Activated naive CD8-positive, alpha-beta T cell (primary cell): ENCODE measurements around the gene GLIPR1L1.

ENCODE experiments used
- H3K27ac Mint-ChIP-seq: one replicate; pipeline ENCODE4 v1.8.0; 2021; ENCODE audit warnings: mixed read lengths
- H3K27me3 Mint-ChIP-seq: one replicate; pipeline ENCODE4 v1.8.0; 2021; ENCODE audit warnings: mixed read lengths
- H3K36me3 Mint-ChIP-seq: one replicate; pipeline ENCODE4 v1.8.0; 2021; ENCODE audit warnings: mixed read lengths
- H3K4me1 Mint-ChIP-seq: one replicate; pipeline ENCODE4 v1.8.0; 2021; ENCODE audit warnings: low read depth, mixed read lengths
- H3K4me3 Mint-ChIP-seq: one replicate; pipeline ENCODE4 v1.8.0; 2021; ENCODE audit warnings: mild to moderate bottlenecking, mixed read lengths
- H3K9me3 Mint-ChIP-seq: one replicate; pipeline ENCODE4 v1.8.0; 2021; ENCODE audit warnings: low read depth, mixed read lengths

The GLIPR1L1 gene

GRCh38 chr12:75334384-75335030 lies at the start of gene GLIPR1L1:
Gene GLIPR1L1, plus strand, starts transcription at chr12:75334670. Its CDS starts 59 bp downstream, at chr12:75334729.
- no peaks in the 10 kb centered on the region for H3K9me3 Mint-ChIP-seq
- H3K4me1 Mint-ChIP-seq = peaks cover 26% of the 10 kb centered on the region
- H3K36me3 Mint-ChIP-seq = no peaks in the 10 kb centered on the region
- H3K27me3 Mint-ChIP-seq = peaks cover 24% of the 10 kb centered on the region
- no peak within 1 kb of the TSS for H3K27ac Mint-ChIP-seq
- peak within 1 kb of the TSS; percentile 75 for H3K4me3 Mint-ChIP-seq

- Mint-ChIP-seq H3K4me3 (no peak overlapping the region), H3K27ac (no peak overlapping the region), H3K4me1 (no peaks in the 10 kb centered on the region), H3K36me3 (no peaks in the 10 kb centered on the region), H3K27me3 (no peaks in the 10 kb centered on the region), H3K9me3 (no peaks in the 10 kb centered on the region)
Measured at GRCh38 chr12:75288860-75289259, 45.6 kb upstream of the GLIPR1L1 start.

- Mint-ChIP-seq H3K27me3 (no peaks in the 10 kb centered on the region), H3K4me3 (no peak overlapping the region), H3K9me3 (no peaks in the 10 kb centered on the region), H3K27ac (no peak overlapping the region), H3K4me1 (no peaks in the 10 kb centered on the region), H3K36me3 (no peaks in the 10 kb centered on the region)
Measured at GRCh38 chr12:75289753-75290152, 44.7 kb upstream of the GLIPR1L1 start.

DNA sequence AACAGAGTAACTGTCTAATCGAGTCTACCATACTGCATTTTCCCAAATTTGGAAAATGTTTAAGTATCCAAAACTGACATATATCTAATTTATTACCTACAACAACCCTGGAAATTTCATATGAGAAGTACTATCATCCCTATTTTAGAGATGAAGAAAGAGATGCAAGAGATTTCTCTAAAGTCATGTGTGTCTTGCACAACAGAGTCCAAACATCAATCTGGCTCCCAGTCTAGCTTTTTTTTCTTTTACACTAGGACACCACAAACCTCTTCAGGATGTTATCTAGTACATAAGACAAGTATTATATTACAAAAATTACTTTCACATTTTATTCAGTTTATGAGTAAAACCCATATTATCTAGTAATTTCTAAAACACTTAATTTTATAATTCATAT lies 43.5 kb upstream of the GLIPR1L1 start:
- no peaks in the 10 kb centered on the region for H3K4me1 Mint-ChIP-seq
- no peak overlapping the region for H3K27ac Mint-ChIP-seq
- no peaks in the 10 kb centered on the region for H3K9me3 Mint-ChIP-seq
- H3K4me3 Mint-ChIP-seq = no peak overlapping the region
- H3K36me3 Mint-ChIP-seq = peaks cover 2% of the 10 kb centered on the region
- no peaks in the 10 kb centered on the region for H3K27me3 Mint-ChIP-seq

DNA sequence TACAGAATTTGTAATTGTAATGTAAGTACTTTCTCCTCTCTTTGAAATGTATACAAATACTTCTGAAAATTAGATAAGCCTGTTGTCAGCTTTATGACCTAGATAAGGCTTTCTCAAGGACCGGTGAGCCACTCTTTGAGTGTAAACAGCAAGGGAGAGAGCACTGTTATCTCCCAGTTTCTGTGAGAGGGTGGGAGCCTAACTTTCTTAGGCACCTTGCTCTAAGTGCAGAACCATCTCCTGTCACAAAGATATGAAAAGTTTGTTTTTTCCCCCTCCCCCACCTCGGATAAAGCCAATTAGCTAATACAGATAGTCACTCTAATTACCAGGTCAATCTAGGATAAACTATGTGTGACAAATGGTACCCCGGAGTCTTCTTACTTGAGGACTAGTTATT lies 40.1 kb upstream of the GLIPR1L1 start:
- Mint-ChIP-seq H3K27me3 (no peaks in the 10 kb centered on the region), H3K4me1 (no peaks in the 10 kb centered on the region), H3K9me3 (no peaks in the 10 kb centered on the region), H3K27ac (no peak overlapping the region), H3K36me3 (peaks cover 2% of the 10 kb centered on the region), H3K4me3 (no peak overlapping the region)

DNA sequence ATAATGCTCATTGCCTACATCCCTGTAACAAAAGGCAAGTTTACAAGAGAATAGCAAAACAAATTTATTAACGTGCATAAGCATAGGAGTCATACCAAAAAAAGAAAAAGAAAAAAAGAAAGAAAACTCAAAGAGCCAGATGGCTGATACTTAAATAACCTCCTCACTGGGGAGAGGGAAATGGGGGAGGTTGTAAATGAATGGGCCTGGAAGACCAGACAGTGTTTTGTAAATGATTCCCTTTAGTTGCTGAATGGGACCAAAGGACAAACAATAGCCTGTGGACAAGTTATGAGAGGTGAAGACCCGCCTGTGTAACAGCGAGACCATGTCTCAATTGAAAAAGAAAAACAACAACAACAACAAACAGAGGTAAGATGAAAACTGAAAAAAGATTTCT lies 39.7 kb upstream of the GLIPR1L1 start:
- no peak overlapping the region for H3K27ac Mint-ChIP-seq
- no peaks in the 10 kb centered on the region for H3K4me1 Mint-ChIP-seq
- no peaks in the 10 kb centered on the region for H3K27me3 Mint-ChIP-seq
- no peak overlapping the region for H3K4me3 Mint-ChIP-seq
- H3K9me3 Mint-ChIP-seq = no peaks in the 10 kb centered on the region
- H3K36me3 Mint-ChIP-seq = peaks cover 2% of the 10 kb centered on the region

DNA sequence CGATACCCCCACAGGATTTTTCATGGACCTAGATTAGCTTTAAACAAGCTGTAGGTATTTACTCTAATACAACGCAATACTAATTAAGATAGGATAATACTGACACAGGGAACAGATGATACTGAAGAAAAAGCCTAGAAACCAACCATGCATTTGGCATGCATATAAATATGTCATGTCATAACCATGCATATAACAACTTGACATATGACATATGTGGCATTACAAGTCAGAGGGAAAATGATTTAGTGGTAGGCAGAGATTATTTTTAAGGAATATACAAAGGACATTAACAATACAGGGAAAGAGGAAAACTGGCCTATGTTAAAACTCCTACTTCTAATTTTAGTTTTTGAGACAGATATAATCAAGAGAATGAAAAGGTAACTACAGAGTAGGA lies 32.2 kb upstream of the GLIPR1L1 start:
- Mint-ChIP-seq H3K4me3 (no peak overlapping the region), H3K36me3 (peaks cover 2% of the 10 kb centered on the region), H3K9me3 (no peaks in the 10 kb centered on the region), H3K27me3 (no peaks in the 10 kb centered on the region), H3K27ac (no peak overlapping the region), H3K4me1 (no peaks in the 10 kb centered on the region)

DNA sequence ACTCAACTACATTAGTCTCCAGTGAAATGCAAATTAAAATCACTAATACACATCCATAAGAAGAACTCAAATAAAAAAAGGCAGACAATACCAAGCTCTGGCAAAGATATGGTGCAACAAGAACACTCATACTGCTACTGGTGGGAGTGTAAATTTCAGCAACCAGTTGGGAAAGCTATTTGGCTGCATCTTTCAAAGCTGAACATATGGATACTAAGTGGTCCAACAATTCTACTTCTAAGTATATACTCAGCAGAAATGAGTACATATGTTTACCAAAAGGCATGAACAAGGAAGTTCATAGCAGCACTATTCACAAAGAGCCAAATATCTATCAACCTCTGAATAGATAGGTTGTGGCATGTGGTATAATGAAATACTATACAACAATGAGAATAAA lies 31.7 kb upstream of the GLIPR1L1 start:
- no peak overlapping the region for H3K27ac Mint-ChIP-seq
- H3K4me3 Mint-ChIP-seq = no peak overlapping the region
- H3K27me3 Mint-ChIP-seq = no peaks in the 10 kb centered on the region
- no peaks in the 10 kb centered on the region for H3K9me3 Mint-ChIP-seq
- H3K36me3 Mint-ChIP-seq = peaks cover 2% of the 10 kb centered on the region
- no peaks in the 10 kb centered on the region for H3K4me1 Mint-ChIP-seq

GRCh38 chr12:75305412-75306332 lies 28.8 kb upstream of the GLIPR1L1 start:
- Mint-ChIP-seq H3K36me3 (peaks cover 2% of the 10 kb centered on the region), H3K27me3 (no peaks in the 10 kb centered on the region), H3K9me3 (no peaks in the 10 kb centered on the region), H3K4me1 (no peaks in the 10 kb centered on the region), H3K4me3 (no peak overlapping the region), H3K27ac (no peak overlapping the region)

GRCh38 chr12:75308279-75308678 lies 26.2 kb upstream of the GLIPR1L1 start:
- no peaks in the 10 kb centered on the region for H3K4me1 Mint-ChIP-seq
- H3K27me3 Mint-ChIP-seq = no peaks in the 10 kb centered on the region
- H3K4me3 Mint-ChIP-seq = no peak overlapping the region
- H3K9me3 Mint-ChIP-seq = no peaks in the 10 kb centered on the region
- no peak overlapping the region for H3K27ac Mint-ChIP-seq
- H3K36me3 Mint-ChIP-seq = peaks cover 2% of the 10 kb centered on the region

DNA sequence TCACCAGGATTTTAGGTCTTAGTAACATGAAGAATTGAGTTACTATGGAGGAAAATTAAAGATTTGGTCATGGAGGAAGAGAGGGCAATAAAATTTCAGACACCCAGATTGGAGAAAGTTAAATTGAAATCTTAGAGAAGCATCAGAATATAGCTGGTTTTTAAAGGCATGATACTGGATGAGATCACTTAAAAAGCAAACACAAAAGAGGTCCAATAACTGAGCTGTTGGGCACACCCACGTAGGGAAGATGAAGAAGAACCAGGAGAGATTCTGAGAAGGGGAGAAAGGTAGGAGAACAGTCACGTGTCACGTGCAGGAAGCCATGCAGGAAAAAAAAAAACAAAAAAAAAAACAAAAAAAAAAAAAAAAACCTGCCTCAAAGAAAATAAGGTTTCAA lies 23.1 kb upstream of the GLIPR1L1 start:
- Mint-ChIP-seq H3K4me3 (no peak overlapping the region), H3K36me3 (no peaks in the 10 kb centered on the region), H3K27ac (no peak overlapping the region), H3K9me3 (no peaks in the 10 kb centered on the region), H3K27me3 (no peaks in the 10 kb centered on the region), H3K4me1 (no peaks in the 10 kb centered on the region)

- H3K27ac Mint-ChIP-seq = no peak overlapping the region
- H3K36me3 Mint-ChIP-seq = no peaks in the 10 kb centered on the region
- no peaks in the 10 kb centered on the region for H3K4me1 Mint-ChIP-seq
- no peak overlapping the region for H3K4me3 Mint-ChIP-seq
- H3K9me3 Mint-ChIP-seq = no peaks in the 10 kb centered on the region
- peaks cover 5% of the 10 kb centered on the region for H3K27me3 Mint-ChIP-seq
Measured at GRCh38 chr12:75315518-75315917, 19.0 kb upstream of the GLIPR1L1 start.

GRCh38 chr12:75317784-75318183 lies 16.7 kb upstream of the GLIPR1L1 start:
- Mint-ChIP-seq H3K36me3 (no peaks in the 10 kb centered on the region), H3K9me3 (no peaks in the 10 kb centered on the region), H3K4me1 (no peaks in the 10 kb centered on the region), H3K27me3 (peaks cover 5% of the 10 kb centered on the region), H3K27ac (no peak overlapping the region), H3K4me3 (no peak overlapping the region)

DNA sequence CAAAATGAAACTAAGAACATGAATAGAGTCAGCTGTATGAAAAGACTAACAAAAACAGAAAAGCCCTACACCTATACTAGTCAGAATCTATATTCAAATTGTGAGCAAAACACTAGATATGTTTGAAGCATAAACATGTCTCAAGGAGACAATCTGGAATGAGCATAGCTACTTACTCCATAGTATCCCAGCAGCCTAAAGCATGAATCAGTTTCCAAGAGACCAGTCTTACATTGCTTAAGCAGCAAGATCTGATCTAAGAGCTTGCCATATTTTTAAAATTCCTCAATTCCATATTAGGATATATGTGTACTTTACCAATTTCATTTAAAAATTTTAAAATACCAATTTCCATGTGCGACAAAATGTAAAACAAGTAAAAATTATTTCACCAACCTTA lies 12.0 kb upstream of the GLIPR1L1 start:
- Mint-ChIP-seq H3K4me3 (no peak overlapping the region), H3K27ac (no peak overlapping the region), H3K9me3 (no peaks in the 10 kb centered on the region), H3K27me3 (peaks cover 10% of the 10 kb centered on the region), H3K4me1 (no peaks in the 10 kb centered on the region), H3K36me3 (no peaks in the 10 kb centered on the region)

- Mint-ChIP-seq H3K9me3 (no peaks in the 10 kb centered on the region), H3K27me3 (peaks cover 11% of the 10 kb centered on the region), H3K27ac (no peak overlapping the region), H3K36me3 (no peaks in the 10 kb centered on the region), H3K4me1 (no peaks in the 10 kb centered on the region), H3K4me3 (no peak overlapping the region)
Measured at GRCh38 chr12:75323663-75324062, 10.8 kb upstream of the GLIPR1L1 start.
